GM12878 (cell line): Measurements from ENCODE around the gene SPHK2. TPM values are rescaled to one million over a fixed set of nuclear protein-coding genes. Genes with fewer than 3 reads are reported as not detected.

Experiments used
- ATAC-seq: fragments of 200-7000 bp; cut with Tn5 transposase; 3 replicates; pipeline ENCODE4 v1.9.1; 2020; ENCODE audit warnings: mild to moderate bottlenecking, moderate library complexity
- BruUV-seq: library from RNA; stranded (reverse); fragments of 400-500 nt; replicated peaks from 2 replicates; lab custom pipeline; 2021; lab: Mats Ljungman, UMichigan
- CTCF ChIA-PET: fragments of 300-600 bp; sonication (Branson Sonifier 250); formaldehyde crosslinking; extraction: SDS; loops from one replicate; lab custom pipeline; 2021; ENCODE audit warnings: inconsistent platforms; lab: Yijun Ruan, JAX
- POLR2A ChIA-PET: fragments of 350-600 bp; formaldehyde crosslinking; extraction: SDS; loops from one replicate; lab custom pipeline; 2021; ENCODE audit warnings: inconsistent platforms; lab: Charles Lee
- RAD21 ChIA-PET: fragments of 300-600 bp; sonication (Branson Sonifier 250); formaldehyde crosslinking; loops from one replicate; lab custom pipeline; 2023; ENCODE audit warnings: antibody characterized with exemption; ENCODE audit not compliant: unreplicated experiment; lab: Charles Lee
- SMC1A ChIA-PET: fragments of 300-600 bp; sonication (Branson Sonifier 250); formaldehyde crosslinking; loops from one replicate; lab custom pipeline; 2023; ENCODE audit not compliant: unreplicated experiment, uncharacterized antibody; lab: Charles Lee
- DNase-seq: peaks from one replicate; pipeline ENCODE4 v3.0.0-alpha.2; 2011; ENCODE audit warnings: low read depth, low spot score
- FAIRE-seq: peaks from 3 replicates; lab custom pipeline; 2011; peaks lifted over from hg19 to GRCh38; lab: Jason Lieb, UNC
- H2AFZ ChIP-seq: 2 replicates; pipeline ENCODE4 v1.6.0; 2011; ENCODE audit warnings: low read depth, low read length, control low read depth; ENCODE audit not compliant: control insufficient read depth
- H3K27ac ChIP-seq: 2 replicates; pipeline ENCODE4 v1.5.1; 2011; ENCODE audit warnings: control low read depth; ENCODE audit not compliant: control insufficient read depth, insufficient read depth
- H3K27me3 ChIP-seq, 2 experiments: replicated peaks in 1 of 2; 2 replicates each; pipeline versions ENCODE4 v1.6.0 to v1.6.1; 2011; ENCODE audit warnings: low read length in 1 of 2; ENCODE audit not compliant: control insufficient read depth in 2 of 2, insufficient read depth in 2 of 2
- H3K36me3 ChIP-seq, 2 experiments: 2 replicates each; pipeline ENCODE4 v1.5.1; 2011; ENCODE audit warnings: low read length in 1 of 2; ENCODE audit not compliant: control insufficient read depth in 2 of 2, insufficient read depth in 2 of 2
- H3K4me1 ChIP-seq: 2 replicates; pipeline ENCODE4 v1.6.1; 2011; ENCODE audit warnings: mild to moderate bottlenecking, low read length, moderate library complexity, mixed read lengths; ENCODE audit not compliant: control insufficient read depth, insufficient read depth
- H3K4me2 ChIP-seq: 2 replicates; pipeline ENCODE4 v1.6.0; 2011; ENCODE audit warnings: control low read depth; ENCODE audit not compliant: control insufficient read depth, insufficient read depth
- H3K4me3 ChIP-seq: fragments of 200-600 bp; sonication (generic); 2 replicates; pipeline ENCODE4 v1.5.1; 2016
- H3K79me2 ChIP-seq: 2 replicates; pipeline ENCODE4 v1.6.0; 2011; ENCODE audit warnings: low read length; ENCODE audit not compliant: control insufficient read depth, insufficient read depth
- H3K9ac ChIP-seq: 2 replicates; pipeline ENCODE4 v1.8.0; 2011; ENCODE audit warnings: low read length, control low read depth, mixed read lengths; ENCODE audit not compliant: control insufficient read depth, insufficient read depth
- H3K9me3 ChIP-seq: replicated peaks from 3 replicates; pipeline ENCODE4 v1.5.1; 2011; ENCODE audit warnings: mild to moderate bottlenecking, low read length; ENCODE audit not compliant: control insufficient read depth, insufficient read depth
- H4K20me1 ChIP-seq: 2 replicates; pipeline ENCODE4 v1.6.0; 2011; ENCODE audit not compliant: control insufficient read depth, insufficient read depth
- BCLAF1 ChIP-seq: fragments of 450-650 bp; IDR thresholded peaks from 2 replicates; pipeline ENCODE4 v1.6.1; 2017; ENCODE audit warnings: antibody characterized with exemption, mild to moderate bottlenecking, moderate library complexity
- FOXK2 ChIP-seq: fragments of 450-650 bp; IDR thresholded peaks from 2 replicates; pipeline ENCODE4 v1.6.1; 2017; ENCODE audit warnings: mild to moderate bottlenecking, moderate library complexity
- HDAC2 ChIP-seq: fragments of 200-600 bp; sonication (generic); IDR thresholded peaks from 2 replicates; pipeline ENCODE4 v1.6.1; 2017
- MAX ChIP-seq: IDR thresholded peaks from 2 replicates; pipeline ENCODE4 v1.6.1; 2012; ENCODE audit warnings: low read depth, low read length, improper control_type of control experiment
- RBBP5 ChIP-seq: fragments of 200-600 bp; sonication (generic); conservative IDR thresholded peaks from 2 replicates; pipeline ENCODE4 v1.6.1; 2016
- RELA ChIP-seq: fragments of 450-650 bp; IDR thresholded peaks from 2 replicates; pipeline ENCODE4 v1.8.0; 2014; ENCODE audit warnings: borderline replicate concordance; ENCODE audit not compliant: partially characterized antibody
- SKIL ChIP-seq: fragments of 450-650 bp; IDR thresholded peaks from 2 replicates; pipeline ENCODE4 v1.6.1; 2017; ENCODE audit warnings: mild to moderate bottlenecking, low read depth, inconsistent platforms; ENCODE audit not compliant: poor library complexity, severe bottlenecking
- SREBF2 ChIP-seq: IDR thresholded peaks from 2 replicates; pipeline ENCODE4 v1.6.1; 2012; ENCODE audit warnings: mild to moderate bottlenecking, low read length
- SRF ChIP-seq, 2 experiments: IDR thresholded peaks; 2 replicates each; pipeline ENCODE4 v1.6.1; 2011; ENCODE audit warnings: low read depth in 2 of 2, low read length in 2 of 2, mild to moderate bottlenecking in 1 of 2, moderate library complexity in 1 of 2
- SUZ12 ChIP-seq: fragments of 200-600 bp; sonication (generic); IDR thresholded peaks from one replicate; pipeline ENCODE4 v1.6.1; 2018; ENCODE audit warnings: antibody characterized with exemption, mild to moderate bottlenecking; ENCODE audit not compliant: unreplicated experiment
- WGBS: methylation state at CpG from one replicate; pipeline ENCODE4 v1.1.6; 2016; ENCODE audit warnings: low lambda C conversion rate; ENCODE audit not compliant: insufficient replicate concordance, insufficient coverage; ENCODE audit errors: missing lambda C conversion rate; 5-methylcytosine and 5-hydroxymethylcytosine counted together
- in situ Hi-C: fragments of 300-500 bp; cut with MboI; formaldehyde crosslinking; loops from 9 replicates; pipeline ENCODE4 v1.14.3; 2018; ENCODE audit warnings: mixed read lengths
- intact Hi-C: fragments of 100-400 bp; cut with micrococcal nuclease; formaldehyde crosslinking; loops from one replicate; pipeline ENCODE4 v1.14.2; 2022; ENCODE audit not compliant: unreplicated experiment
- polyA plus RNA-seq, 11 experiments: library from polyadenylated mRNA; depleted of rRNA in 4 of 11; unstranded in 6 of 11; stranded (reverse) in 5 of 11; fragments of >200 nt; fragmentation: Nextera tagmentation in 4 of 11; fragmentation: Illumina TruSeq in 1 of 11; extraction: Ambion mirVana in 4 of 11; extraction: Trizol in 1 of 11; gene quantifications; 1 replicate in 1 of 11; 2 replicates in 10 of 11; pipeline versions ENCODE4 v1.2.1 to v1.2.3, GENCODE V29; 2011 to 2016; ENCODE audit warnings: inconsistent platforms in 2 of 11, missing spikeins in 2 of 11, low read depth in 1 of 11
- total RNA-seq, 4 experiments: library from RNA; depleted of rRNA in 3 of 4; stranded (reverse); fragments of >200 nt in 3 of 4; fragmentation: Illumina TruSeq in 1 of 4; extraction: Trizol in 1 of 4; gene quantifications; 2 replicates each; pipeline versions ENCODE4 v1.2.1 to v1.2.3, GENCODE V29; 2013 to 2021

SPHK2 gene
- total and polyA plus RNA-seq, 10 of the 15 experiments (the other 5 are each of a cell fraction or from before 2014, with no cell fraction given), result 0.37 to 40.5 (median 11.2) TPM

- no peaks in the 10 kb centered on the region for H4K20me1 ChIP-seq
- no peaks in the 10 kb centered on the region for H3K4me1 ChIP-seq
- TF ChIP-seq SKIL (no peak), FOXK2 (no peak), SRF (IDR thresholded peaks at IDR 0.05; ENCODE audit: low read depth in 2 of 2, low read length in 2 of 2) (no peak), MAX (no peak), RBBP5 (no peak), BCLAF1 (no peak), HDAC2 (no peak), SUZ12 (no peak), RELA (no peak), SREBF2 (no peak)
- no peak overlapping the region for H3K9ac ChIP-seq
- H3K27me3 ChIP-seq, result peaks cover 0 to 3% of the 10 kb centered on the region in 2 experiments; a peak in 2 of 4 replicates
- H3K27ac ChIP-seq, result no peak overlapping the region
- H3K4me2 ChIP-seq, result no peak overlapping the region
- ChIA-PET POLR2A (interaction anchor here (0.6 to 0.7 kb wide), 2 partner anchors 21 to 68 kb away, joined by 6 read pairs; no protein-coding TSS in a partner anchor), SMC1A (interaction anchor here (0.5 kb wide), 1 partner anchor 722 kb away, joined by 3 read pairs; no protein-coding TSS in a partner anchor), CTCF (interaction anchor here (0.7 to 2.6 kb wide), 3 partner anchors 67 to 279 kb away, joined by 3 to 5 read pairs (median 3); partner anchors contain the start of gene KDELR1), RAD21 (interaction anchor here (1.9 kb wide), 1 partner anchor 67 kb away, joined by 5 read pairs; no protein-coding TSS in a partner anchor)
- H3K36me3 ChIP-seq, result no peaks in the 10 kb centered on the region
- no peak overlapping the region for H3K4me3 ChIP-seq
- in situ Hi-C loops (loop anchor here (25.0 kb wide), 1 partner anchor 711 kb away; the partner anchor contains the start of gene TPRX2), intact Hi-C loops (no loop called here)
- 65% methylated on average over 12 of the region's 12 CpGs for WGBS
- ATAC-seq, result no peak
- H2AFZ ChIP-seq, result no peak overlapping the region
- no peaks in the 10 kb centered on the region for H3K9me3 ChIP-seq
- no peaks in the 10 kb centered on the region for H3K79me2 ChIP-seq
- no peak for FAIRE-seq
- BruUV-seq, result no TSS peak
- DNase-seq, result no peak
Measured at GRCh38 chr19:48573163-48573505, 46.2 kb upstream of the SPHK2 start.
